Astrocyte of the cerebellum (primary cell): ENCODE measurements around the gene ZIC5.
"Not testable (repeated sequence)": the region's sequence is repeated elsewhere in the genome, so short reads cannot be mapped to it uniquely, and the experiment has no call there.

ENCODE experiments used
- DNase-seq: peaks from one replicate; pipeline ENCODE4 v3.0.0-alpha.2; 2011; ENCODE audit warnings: low read depth
- H3K4me3 ChIP-seq: 2 replicates; pipeline ENCODE4 v1.5.1; 2011; ENCODE audit warnings: mild to moderate bottlenecking, low read depth, low read length, moderate library complexity
- CTCF ChIP-seq: IDR thresholded peaks from 2 replicates; pipeline ENCODE4 v1.5.1; 2012; ENCODE audit warnings: low read length, low read depth, moderate library complexity, mild to moderate bottlenecking; ENCODE audit errors: missing control alignments
- in situ Hi-C: cut with HindIII; loops from 2 replicates; pipeline ENCODE4 v1.10.0; 2017; ENCODE audit warnings: low sequenced_read_pairs

ZIC5 gene

GRCh38 chr13:99956473-99957349 is 14.9 kb downstream of the ZIC5 start:
- DNase-seq, result no peak
- peak; percentile 5 for TF ChIP-seq CTCF
- H3K4me3 ChIP-seq, result peak overlapping the region; percentile 23
- in situ Hi-C loops, result no loop called here

GRCh38 chr13:99955747-99956472 is 15.7 kb downstream of the ZIC5 start:
- no peak for TF ChIP-seq CTCF
- peak overlapping the region; percentile 23 for H3K4me3 ChIP-seq
- in situ Hi-C loops, result no loop called here
- DNase-seq, result peak; percentile 62

DNA sequence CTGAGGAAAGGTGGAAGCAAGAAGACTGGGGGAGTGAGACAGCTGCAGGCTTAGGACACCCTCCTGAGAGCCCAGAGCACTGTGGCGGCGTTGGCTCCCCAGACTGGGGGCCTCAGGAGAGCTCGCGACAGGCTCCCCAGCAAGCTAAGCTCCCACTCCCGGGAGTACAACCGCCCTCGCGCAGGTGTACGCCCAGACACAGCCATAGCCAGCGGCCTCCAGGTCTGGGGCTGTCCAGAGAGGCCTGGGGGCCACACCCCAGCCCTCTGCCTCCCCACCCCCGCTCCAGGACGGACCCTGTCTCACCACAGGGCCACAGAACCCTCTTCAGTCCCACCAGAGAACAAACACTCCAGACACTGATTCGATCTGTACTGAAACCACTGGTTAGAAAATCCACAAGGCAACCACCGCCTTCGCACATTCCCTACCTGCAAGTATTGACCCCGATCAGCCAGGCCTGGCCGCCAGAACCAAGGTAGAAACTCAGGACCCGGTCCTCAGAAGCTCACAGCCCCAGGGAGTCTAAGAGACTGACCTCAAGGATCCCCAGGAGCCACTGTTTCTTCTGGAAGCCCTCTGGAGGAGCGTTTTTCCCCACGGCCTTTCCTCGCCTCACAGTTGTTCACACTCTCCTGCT is 16.3 kb downstream of the ZIC5 start:
- no peak for TF ChIP-seq CTCF
- in situ Hi-C loops, result no loop called here
- DNase-seq, result no peak
- peak overlapping the region; percentile 23 for H3K4me3 ChIP-seq

GRCh38 chr13:99953138-99953755 is 18.3 kb downstream of the ZIC5 start:
- DNase-seq, result no peak
- H3K4me3 ChIP-seq, result no peak overlapping the region
- in situ Hi-C loops, result no loop called here
- TF ChIP-seq CTCF, result no peak

DNA sequence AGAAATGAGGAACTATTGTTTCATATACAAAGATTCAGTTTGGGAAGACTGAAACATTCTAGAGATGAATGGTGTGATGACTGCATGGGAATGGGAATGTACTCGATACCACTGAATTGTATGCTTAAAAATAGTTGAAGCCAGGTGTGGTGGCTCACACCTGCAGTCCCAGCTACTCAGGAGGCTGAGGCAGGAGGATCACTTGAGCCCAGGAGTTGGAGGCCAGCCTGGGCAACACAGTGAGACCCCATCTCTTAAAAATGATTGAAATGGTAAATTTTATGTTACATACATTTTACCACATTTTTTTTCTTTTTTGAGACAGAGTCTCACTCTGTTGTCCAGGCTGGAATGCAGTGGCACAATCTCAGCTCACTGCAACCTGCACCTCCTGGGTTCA is 19.9 kb downstream of the ZIC5 start:
- DNase-seq, H3K4me3 ChIP-seq, in situ Hi-C loops: not testable (repeated sequence)

DNA sequence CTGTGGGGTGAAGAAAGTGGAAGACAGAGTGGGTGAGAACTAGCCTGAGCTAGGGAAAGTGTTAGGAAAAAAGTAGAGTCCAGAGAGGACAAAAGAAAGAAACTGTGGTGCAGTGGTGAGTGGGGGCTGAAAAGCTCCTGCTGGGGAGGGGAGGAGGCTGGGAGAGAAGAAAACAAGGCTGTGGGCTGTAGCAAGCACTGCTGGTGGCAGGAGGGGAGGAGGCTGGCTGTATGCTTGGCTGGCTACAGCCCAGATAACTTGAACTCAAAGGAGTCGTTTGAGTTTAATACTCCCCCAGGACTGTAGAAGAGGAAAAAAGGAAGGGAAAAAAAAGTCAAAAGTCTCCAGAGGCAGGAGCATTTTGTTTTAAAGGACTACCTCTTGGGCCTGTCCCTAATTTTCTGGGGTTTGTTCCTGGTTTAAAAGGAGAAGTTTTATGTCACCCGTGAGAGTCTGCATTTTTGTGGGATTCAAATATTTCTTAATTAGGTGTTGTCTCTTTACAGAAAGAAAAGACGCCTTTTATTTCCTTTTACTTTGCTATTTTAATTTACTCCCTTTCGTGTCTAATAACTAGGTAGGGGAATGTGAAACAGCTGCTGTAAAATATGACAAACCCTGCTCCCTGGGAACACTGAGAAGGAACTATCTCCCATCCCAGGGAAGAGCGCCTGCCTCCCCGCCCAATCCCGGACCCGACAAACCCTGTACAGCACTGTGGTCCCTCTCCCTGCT is 21.7 kb downstream of the ZIC5 start:
- no peak for DNase-seq
- in situ Hi-C loops, result no loop called here
- TF ChIP-seq CTCF, result no peak
- no peak overlapping the region for H3K4me3 ChIP-seq
